ENCODE data around the gene IRF2. TPM values are rescaled to one million over a fixed set of nuclear protein-coding genes. Genes with fewer than 3 reads are reported as not detected.
A peak's percentile ranks its signal among the peaks of the same experiment; 100 is the strongest.

Gene IRF2
- total RNA-seq, 3 donors from 2014 or later = 39.3 to 59.8 (median 53.5) TPM

DNA sequence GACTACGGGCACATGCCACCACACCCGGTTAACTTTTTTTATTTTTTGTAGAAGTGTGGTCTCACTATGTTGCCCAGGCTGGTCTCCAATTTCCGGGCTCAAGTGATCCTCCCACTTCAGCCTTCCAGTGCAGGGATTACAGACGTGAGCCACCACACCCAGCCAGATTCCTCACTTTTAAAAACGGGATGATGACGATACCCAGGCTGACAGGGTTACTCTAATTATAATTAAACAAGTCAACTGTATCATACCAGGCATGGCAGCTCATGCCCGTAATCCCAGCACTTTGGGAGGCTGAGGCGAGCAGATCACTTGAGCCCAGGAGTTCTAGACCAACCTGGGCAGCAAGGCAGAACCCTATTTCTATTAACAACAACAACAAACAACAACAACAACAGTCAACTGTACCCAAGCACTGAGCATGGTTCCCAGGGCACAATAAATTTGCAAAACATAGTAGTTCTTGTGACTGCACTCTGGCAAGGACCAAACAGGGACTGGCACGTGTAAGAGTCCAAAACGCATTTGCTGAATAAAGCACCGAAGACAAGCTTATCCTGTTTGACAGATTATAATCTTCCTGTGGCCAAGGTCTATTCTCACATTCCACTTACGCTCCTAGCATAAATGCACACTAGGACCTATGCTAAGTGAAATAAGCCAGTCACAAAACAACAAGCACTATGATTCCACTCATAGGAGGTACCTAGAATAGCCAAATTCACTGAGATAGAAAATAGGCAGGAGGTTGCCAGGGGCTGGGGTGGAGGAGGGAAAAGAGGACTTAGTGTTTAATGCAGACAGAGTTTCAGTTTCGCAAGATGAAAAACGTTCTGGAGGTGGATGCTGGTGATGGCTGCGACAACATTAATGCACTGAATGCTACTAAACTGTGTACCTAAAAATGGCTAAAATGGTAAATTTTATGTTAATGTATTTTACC lies 77.5 kb downstream of the IRF2 start:
- Histone ChIP-seq H3K9me3 (no peaks in the 10 kb centered on the region), H3K4me3 (no peak overlapping the region), H3K36me3 (ENCODE audit: low read depth) (peaks cover 5% of the 10 kb centered on the region), H3K4me1 (ENCODE audit: low read depth) (peaks cover 3% of the 10 kb centered on the region)
- ATAC-seq (no peak), DNase-seq (no peak)
- TF ChIP-seq, protein P1, sequence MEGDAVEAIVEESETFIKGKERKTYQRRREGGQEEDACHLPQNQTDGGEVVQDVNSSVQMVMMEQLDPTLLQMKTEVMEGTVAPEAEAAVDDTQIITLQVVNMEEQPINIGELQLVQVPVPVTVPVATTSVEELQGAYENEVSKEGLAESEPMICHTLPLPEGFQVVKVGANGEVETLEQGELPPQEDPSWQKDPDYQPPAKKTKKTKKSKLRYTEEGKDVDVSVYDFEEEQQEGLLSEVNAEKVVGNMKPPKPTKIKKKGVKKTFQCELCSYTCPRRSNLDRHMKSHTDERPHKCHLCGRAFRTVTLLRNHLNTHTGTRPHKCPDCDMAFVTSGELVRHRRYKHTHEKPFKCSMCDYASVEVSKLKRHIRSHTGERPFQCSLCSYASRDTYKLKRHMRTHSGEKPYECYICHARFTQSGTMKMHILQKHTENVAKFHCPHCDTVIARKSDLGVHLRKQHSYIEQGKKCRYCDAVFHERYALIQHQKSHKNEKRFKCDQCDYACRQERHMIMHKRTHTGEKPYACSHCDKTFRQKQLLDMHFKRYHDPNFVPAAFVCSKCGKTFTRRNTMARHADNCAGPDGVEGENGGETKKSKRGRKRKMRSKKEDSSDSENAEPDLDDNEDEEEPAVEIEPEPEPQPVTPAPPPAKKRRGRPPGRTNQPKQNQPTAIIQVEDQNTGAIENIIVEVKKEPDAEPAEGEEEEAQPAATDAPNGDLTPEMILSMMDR (IDR thresholded peaks at IDR 0.05) = no peak
- intact Hi-C loops (cut with DNase I, micrococcal nuclease) = no loop called here

DNA sequence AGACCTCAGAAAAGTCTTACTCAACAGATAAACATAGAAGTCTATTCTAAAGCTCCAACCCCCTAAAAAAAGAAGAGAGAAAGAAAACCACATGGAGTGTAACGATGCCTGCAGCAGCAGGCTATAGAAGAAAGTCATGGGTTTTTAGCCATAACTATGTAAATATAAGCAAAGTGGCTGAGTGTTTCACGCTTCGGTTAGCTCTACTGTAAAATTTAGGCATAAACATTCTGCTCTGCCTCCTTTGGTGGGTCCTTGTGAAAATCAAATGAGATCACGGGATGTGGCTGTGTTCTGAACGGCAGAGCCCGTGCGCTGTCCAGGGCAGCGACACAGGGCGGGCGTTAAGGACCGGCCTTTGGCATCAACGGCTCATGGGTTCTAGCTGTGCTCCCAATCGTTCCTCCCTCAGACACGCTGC lies 78.4 kb downstream of the IRF2 start:
- intact Hi-C loops (cut with DNase I, micrococcal nuclease) = no loop called here
- DNase-seq = no peak
- no peak overlapping the region for H3K4me3 ChIP-seq
- ATAC-seq = peak; percentile 53
- peaks cover 3% of the 10 kb centered on the region for H3K4me1 ChIP-seq (ENCODE audit: low read depth)
- TF ChIP-seq, protein P1 (IDR thresholded peaks at IDR 0.05) = no peak
- H3K9me3 ChIP-seq = no peaks in the 10 kb centered on the region
- H3K36me3 ChIP-seq (ENCODE audit: low read depth) = peaks cover 5% of the 10 kb centered on the region

DNA sequence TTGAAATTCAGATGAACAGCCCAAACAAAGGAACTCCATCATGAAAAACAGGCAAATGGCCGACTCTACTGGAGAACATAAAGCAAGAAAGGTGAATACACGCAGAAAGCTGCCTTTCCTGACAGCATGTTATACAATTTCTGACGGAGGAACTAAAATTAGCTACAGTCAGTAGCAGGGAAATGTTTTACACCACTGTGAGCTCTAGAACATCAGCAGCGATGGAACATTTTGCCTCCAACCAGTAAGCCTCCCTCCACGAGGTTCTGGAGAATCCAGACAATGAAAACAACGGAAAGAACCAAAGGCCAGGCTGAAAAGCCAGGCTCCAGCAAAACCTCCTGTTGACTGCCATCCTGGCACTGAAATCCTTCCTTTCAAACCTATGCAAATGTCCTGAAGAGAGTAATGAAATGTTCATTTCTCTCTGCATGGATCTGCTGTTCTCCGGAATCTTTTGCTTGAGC lies 78.9 kb downstream of the IRF2 start:
- DNase-seq (no peak), ATAC-seq (no peak)
- Histone ChIP-seq H3K36me3 (ENCODE audit: low read depth) (peaks cover 5% of the 10 kb centered on the region), H3K4me1 (ENCODE audit: low read depth) (peaks cover 3% of the 10 kb centered on the region), H3K9me3 (no peaks in the 10 kb centered on the region), H3K4me3 (no peak overlapping the region)
- TF ChIP-seq, protein P1 (IDR thresholded peaks at IDR 0.05) = no peak
- intact Hi-C loops (cut with DNase I, micrococcal nuclease) = no loop called here

DNA sequence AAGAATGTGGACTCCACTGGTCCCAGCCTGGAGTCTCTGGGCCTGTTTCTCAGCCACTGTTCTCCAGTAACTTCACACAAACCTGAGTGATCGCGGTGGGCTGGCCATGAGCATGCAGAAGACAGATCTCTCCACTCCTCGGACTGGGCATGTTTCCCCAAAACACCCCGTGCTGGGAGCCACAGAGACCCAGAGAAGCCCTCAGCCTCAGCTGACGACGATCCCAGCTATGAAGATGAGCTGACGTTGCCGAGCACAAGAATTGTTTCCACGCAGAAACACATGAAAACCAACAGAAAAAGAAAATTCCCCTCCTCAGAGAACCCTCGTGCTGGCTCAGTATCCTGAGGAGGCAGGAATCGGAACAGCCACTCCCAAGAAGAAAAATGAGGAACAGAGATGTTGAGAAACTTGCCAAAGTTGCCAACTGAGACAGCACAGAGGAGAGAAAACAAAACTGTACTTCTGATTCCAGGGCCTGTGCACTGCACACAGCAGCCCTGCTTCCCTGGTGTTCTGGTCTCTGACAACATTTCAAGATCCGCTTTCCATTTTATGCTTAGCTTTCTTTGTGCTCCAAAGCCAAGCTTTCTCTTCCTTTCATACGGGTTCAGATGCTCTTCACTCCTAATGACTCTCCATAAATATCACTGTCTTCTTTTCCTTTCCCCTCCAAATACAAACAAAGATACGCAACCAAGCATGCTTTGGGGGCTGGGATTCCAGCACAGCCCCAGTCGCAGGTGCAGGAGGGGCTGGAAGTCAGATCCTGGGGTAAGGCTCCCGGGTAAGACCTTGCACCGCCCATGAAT lies 81.4 kb downstream of the IRF2 start:
- peaks cover 3% of the 10 kb centered on the region for H3K4me1 ChIP-seq (ENCODE audit: low read depth)
- intact Hi-C loops (cut with DNase I, micrococcal nuclease) = no loop called here
- TF ChIP-seq, protein P1 (IDR thresholded peaks at IDR 0.05) = no peak
- H3K9me3 ChIP-seq = no peaks in the 10 kb centered on the region
- peaks cover 5% of the 10 kb centered on the region for H3K36me3 ChIP-seq (ENCODE audit: low read depth)
- ATAC-seq (peak; percentile 44), DNase-seq (no peak)
- H3K4me3 ChIP-seq = no peak overlapping the region

DNA sequence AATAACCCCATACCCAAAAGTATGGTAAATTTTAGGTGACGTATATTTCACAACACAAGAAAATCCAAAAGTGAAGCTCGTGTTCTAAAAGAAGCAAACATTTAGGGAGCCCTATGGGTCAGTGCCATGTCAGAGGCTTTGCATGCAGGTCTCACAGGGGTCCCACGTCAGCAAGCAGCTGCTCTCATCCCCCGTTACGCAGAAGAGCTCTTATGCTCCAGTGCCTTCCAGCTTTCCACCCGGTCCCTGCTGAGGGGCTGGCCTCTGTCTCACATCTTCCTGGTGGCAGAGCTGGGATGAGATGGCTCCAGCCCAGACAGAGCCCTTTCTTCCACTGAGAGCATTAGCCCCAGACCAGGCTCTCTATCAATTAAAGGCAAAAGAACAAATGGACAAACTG lies 82.0 kb downstream of the IRF2 start:
- TF ChIP-seq, protein P1 (IDR thresholded peaks at IDR 0.05) = no peak
- ATAC-seq = no peak
- intact Hi-C loops (cut with DNase I, micrococcal nuclease) = no loop called here
- DNase-seq = no peak
- Histone ChIP-seq H3K4me1 (ENCODE audit: low read depth) (peaks cover 3% of the 10 kb centered on the region), H3K36me3 (ENCODE audit: low read depth) (peaks cover 5% of the 10 kb centered on the region), H3K4me3 (no peak overlapping the region), H3K9me3 (no peaks in the 10 kb centered on the region)
